Measurements from ENCODE around the gene AGMO.

Gene AGMO

DNA sequence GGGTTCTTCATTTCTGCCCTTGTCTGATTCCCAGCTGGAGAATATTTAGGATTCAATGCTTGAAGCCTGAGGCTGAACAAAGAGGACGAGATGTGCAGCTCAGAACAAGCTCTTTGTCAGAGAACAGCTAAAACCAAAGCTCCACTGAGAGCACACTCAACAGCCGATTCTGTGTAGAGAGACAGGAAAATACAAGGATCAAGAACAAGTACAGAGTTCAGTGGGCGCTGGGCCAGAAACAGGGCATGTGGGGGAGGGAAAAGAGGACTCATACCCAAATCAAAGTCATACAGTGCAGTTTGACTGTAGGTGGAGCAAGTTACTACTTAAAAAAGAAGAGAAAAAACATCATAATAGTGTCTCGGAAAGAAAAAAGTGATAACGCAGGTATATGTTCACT lies at the start of gene AGMO:
TSS of gene AGMO (minus strand) at position 181 of the 400 bp plus-strand sequence.
- TF ChIP-seq, protein P1, sequence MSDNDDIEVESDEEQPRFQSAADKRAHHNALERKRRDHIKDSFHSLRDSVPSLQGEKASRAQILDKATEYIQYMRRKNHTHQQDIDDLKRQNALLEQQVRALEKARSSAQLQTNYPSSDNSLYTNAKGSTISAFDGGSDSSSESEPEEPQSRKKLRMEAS (IDR thresholded peaks at IDR 0.05; ENCODE audit: low read depth, low read length): no peak
- TF ChIP-seq POLR2A (IDR thresholded peaks at IDR 0.05; ENCODE audit: extremely low read depth, insufficient read length) (no peak), MYC (IDR thresholded peaks at IDR 0.05; ENCODE audit: low read depth, low read length) (no peak)
- TF ChIP-seq, protein P2, sequence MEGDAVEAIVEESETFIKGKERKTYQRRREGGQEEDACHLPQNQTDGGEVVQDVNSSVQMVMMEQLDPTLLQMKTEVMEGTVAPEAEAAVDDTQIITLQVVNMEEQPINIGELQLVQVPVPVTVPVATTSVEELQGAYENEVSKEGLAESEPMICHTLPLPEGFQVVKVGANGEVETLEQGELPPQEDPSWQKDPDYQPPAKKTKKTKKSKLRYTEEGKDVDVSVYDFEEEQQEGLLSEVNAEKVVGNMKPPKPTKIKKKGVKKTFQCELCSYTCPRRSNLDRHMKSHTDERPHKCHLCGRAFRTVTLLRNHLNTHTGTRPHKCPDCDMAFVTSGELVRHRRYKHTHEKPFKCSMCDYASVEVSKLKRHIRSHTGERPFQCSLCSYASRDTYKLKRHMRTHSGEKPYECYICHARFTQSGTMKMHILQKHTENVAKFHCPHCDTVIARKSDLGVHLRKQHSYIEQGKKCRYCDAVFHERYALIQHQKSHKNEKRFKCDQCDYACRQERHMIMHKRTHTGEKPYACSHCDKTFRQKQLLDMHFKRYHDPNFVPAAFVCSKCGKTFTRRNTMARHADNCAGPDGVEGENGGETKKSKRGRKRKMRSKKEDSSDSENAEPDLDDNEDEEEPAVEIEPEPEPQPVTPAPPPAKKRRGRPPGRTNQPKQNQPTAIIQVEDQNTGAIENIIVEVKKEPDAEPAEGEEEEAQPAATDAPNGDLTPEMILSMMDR (IDR thresholded peaks at IDR 0.05; ENCODE audit: low read depth, low read length): no peak
- DNase-seq (ENCODE audit: low read depth): no peak
- H3K4me3 ChIP-seq (ENCODE audit: low read depth, low read length): no peak within 1 kb of the TSS

DNA sequence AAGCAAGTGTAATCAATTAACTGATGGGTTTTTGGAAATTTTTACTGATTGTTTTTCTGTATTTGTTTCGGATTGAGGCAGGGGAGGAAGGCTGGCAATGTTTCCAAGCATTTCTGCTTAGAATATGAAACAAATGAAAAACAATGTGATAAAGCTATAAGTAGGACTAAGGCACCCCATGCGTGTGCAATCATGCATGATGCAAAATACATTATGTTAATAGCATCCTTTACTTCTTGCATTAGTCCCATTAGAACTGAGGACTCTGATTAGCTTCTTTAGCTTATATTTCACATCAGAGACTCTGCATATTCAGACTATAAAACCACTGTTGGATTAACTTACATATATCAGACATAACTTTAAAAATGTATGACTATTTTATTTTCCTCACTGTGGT lies 48.7 kb upstream of the AGMO start:
- TF ChIP-seq, protein P1 (IDR thresholded peaks at IDR 0.05; ENCODE audit: low read depth, low read length): no peak
- TF ChIP-seq POLR2A (IDR thresholded peaks at IDR 0.05; ENCODE audit: extremely low read depth, insufficient read length): no peak
- TF ChIP-seq MYC (IDR thresholded peaks at IDR 0.05; ENCODE audit: low read depth, low read length): no peak
- TF ChIP-seq, protein P2 (IDR thresholded peaks at IDR 0.05; ENCODE audit: low read depth, low read length): no peak
- H3K4me3 ChIP-seq (ENCODE audit: low read depth, low read length): no peak overlapping the region
- no peak for DNase-seq (ENCODE audit: low read depth)

DNA sequence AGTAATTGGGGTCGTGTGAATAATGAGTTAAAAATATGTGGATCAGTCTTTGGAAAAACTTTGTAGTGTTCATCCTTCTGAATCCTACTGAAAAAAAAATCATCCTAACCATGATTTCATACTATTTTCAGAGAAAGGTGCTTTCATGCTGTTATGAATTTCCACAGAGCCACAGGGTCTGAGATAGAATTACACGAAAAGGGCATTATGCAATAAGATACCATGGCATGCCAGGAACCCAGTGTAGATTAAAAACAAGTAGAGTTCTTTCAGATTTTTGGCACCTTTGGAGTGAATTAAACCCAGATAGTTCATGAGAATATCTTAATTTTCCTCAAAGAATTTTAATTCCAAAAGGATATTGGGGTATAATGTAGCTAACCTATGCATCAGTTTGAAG lies 47.5 kb upstream of the AGMO start:
- no peak for DNase-seq (ENCODE audit: low read depth)
- TF ChIP-seq MYC (IDR thresholded peaks at IDR 0.05; ENCODE audit: low read depth, low read length): no peak
- TF ChIP-seq, protein P2 (IDR thresholded peaks at IDR 0.05; ENCODE audit: low read depth, low read length): no peak
- TF ChIP-seq, protein P1 (IDR thresholded peaks at IDR 0.05; ENCODE audit: low read depth, low read length): no peak
- no peak for TF ChIP-seq POLR2A (IDR thresholded peaks at IDR 0.05; ENCODE audit: extremely low read depth, insufficient read length)
- no peak overlapping the region for H3K4me3 ChIP-seq (ENCODE audit: low read depth, low read length)

DNA sequence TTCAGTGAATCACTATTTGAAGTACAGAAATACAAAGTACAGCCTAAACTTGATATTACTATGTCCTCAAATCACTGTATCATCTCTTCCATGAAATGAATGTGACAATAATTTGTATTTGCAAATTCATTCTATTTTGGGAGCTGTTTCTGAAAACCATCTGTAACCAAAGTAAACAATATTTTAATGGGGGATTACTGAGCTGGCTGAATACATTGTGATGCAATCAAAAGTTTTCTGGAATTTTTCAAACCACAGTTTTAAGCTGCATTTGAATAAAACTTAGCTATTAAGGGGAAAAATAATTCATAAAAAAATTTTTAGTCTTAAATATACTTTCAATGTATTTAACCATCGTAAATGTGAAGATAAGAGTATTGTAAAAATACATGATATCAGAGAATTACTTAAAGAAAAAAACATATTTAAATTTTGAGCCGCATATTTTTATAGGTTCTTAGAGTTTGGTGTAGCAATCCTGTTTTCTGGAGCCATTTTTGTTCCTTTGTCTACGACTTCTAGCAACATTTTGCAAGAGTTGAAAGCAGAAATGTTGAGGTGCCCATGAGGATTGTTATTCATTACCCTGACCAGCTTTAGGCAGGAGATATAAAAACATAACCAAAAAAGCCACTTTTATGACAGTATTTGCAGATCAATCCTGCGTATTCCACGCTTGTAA lies 45.9 kb upstream of the AGMO start:
- TF ChIP-seq POLR2A (IDR thresholded peaks at IDR 0.05; ENCODE audit: extremely low read depth, insufficient read length): no peak
- TF ChIP-seq, protein P1 (IDR thresholded peaks at IDR 0.05; ENCODE audit: low read depth, low read length): no peak
- no peak for TF ChIP-seq MYC (IDR thresholded peaks at IDR 0.05; ENCODE audit: low read depth, low read length)
- TF ChIP-seq, protein P2 (IDR thresholded peaks at IDR 0.05; ENCODE audit: low read depth, low read length): no peak
- H3K4me3 ChIP-seq (ENCODE audit: low read depth, low read length): no peak overlapping the region
- no peak for DNase-seq (ENCODE audit: low read depth)

DNA sequence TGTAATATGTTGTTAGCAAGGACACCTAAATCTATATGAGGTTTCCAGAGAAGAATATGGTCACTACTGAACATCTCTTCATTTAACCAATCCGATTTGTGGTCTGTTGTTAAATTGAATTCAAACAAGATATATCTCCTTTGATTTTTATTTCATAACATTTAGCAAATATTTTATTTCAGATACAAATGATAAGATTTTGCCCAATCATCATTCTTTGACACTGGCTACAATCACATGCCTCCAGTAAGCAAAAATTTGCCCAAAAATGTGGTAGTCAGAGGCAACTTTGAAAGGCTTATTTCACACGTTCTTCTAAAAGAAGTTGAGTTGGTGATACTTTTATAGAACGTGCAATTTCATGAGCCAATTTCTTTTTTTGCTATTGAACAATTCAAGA lies 44.7 kb upstream of the AGMO start:
- TF ChIP-seq, protein P1 (IDR thresholded peaks at IDR 0.05; ENCODE audit: low read depth, low read length): no peak
- no peak for TF ChIP-seq POLR2A (IDR thresholded peaks at IDR 0.05; ENCODE audit: extremely low read depth, insufficient read length)
- no peak for TF ChIP-seq MYC (IDR thresholded peaks at IDR 0.05; ENCODE audit: low read depth, low read length)
- TF ChIP-seq, protein P2 (IDR thresholded peaks at IDR 0.05; ENCODE audit: low read depth, low read length): no peak
- H3K4me3 ChIP-seq (ENCODE audit: low read depth, low read length): no peak overlapping the region
- DNase-seq (ENCODE audit: low read depth): no peak
